H9 (cell line): ENCODE results near the gene PHF8. TPM values are rescaled to one million over a fixed set of nuclear protein-coding genes. Genes with fewer than 3 reads are reported as not detected.

Experiments
- DNase-seq: peaks from one replicate; pipeline ENCODE4 v3.0.0-alpha.2; 2017
- H2AFZ ChIP-seq: one replicate; pipeline ENCODE4 v1.6.1; 2013; ENCODE audit warnings: mild to moderate bottlenecking, low read length, control low read depth, moderate library complexity
- H2AK5ac ChIP-seq: 2 replicates; pipeline ENCODE4 v1.6.1; 2013; ENCODE audit warnings: low read length, control low read depth, mixed read lengths; ENCODE audit not compliant: insufficient read length
- H2BK120ac ChIP-seq: one replicate; pipeline ENCODE4 v1.6.1; 2013; ENCODE audit warnings: low read depth, mild to moderate bottlenecking, low read length, control low read depth, inconsistent platforms; ENCODE audit not compliant: poor library complexity, severe bottlenecking
- H2BK12ac ChIP-seq: 2 replicates; pipeline ENCODE4 v1.6.1; 2013; ENCODE audit warnings: low read length, control low read depth, mixed read lengths, low read depth; ENCODE audit not compliant: insufficient read length
- H2BK15ac ChIP-seq: 2 replicates; pipeline ENCODE4 v1.6.1; 2013; ENCODE audit warnings: low read depth, low read length, control low read depth
- H2BK20ac ChIP-seq: one replicate; pipeline ENCODE4 v1.6.1; 2013; ENCODE audit warnings: low read depth, mild to moderate bottlenecking, low read length, control low read depth, inconsistent platforms; ENCODE audit not compliant: poor library complexity, severe bottlenecking
- H2BK5ac ChIP-seq: 2 replicates; pipeline ENCODE4 v1.6.1; 2013; ENCODE audit warnings: low read length, control low read depth, mixed read lengths; ENCODE audit not compliant: insufficient read length
- H3K14ac ChIP-seq: 2 replicates; pipeline ENCODE4 v1.6.1; 2013; ENCODE audit warnings: low read length, control low read depth; ENCODE audit not compliant: insufficient read depth
- H3K18ac ChIP-seq: 2 replicates; pipeline ENCODE4 v1.6.1; 2013; ENCODE audit warnings: low read depth, mild to moderate bottlenecking, mixed read lengths, low read length, control low read depth; ENCODE audit not compliant: insufficient read length
- H3K23ac ChIP-seq: 2 replicates; pipeline ENCODE4 v1.6.1; 2013; ENCODE audit warnings: low read length, control low read depth, mixed read lengths, low read depth; ENCODE audit not compliant: insufficient read length
- H3K23me2 ChIP-seq: 2 replicates; pipeline ENCODE4 v1.6.1; 2013; ENCODE audit warnings: low read depth, mild to moderate bottlenecking, mixed read lengths, low read length, control low read depth; ENCODE audit not compliant: insufficient read length, poor library complexity, severe bottlenecking
- H3K27ac ChIP-seq: 2 replicates; pipeline ENCODE4 v1.5.1; 2013; ENCODE audit warnings: low read length, control low read depth, mixed read lengths, low read depth; ENCODE audit not compliant: insufficient read length
- H3K27me3 ChIP-seq: 2 replicates; pipeline ENCODE4 v1.6.1; 2013; ENCODE audit warnings: low read length, control low read depth, inconsistent platforms; ENCODE audit not compliant: insufficient read depth
- H3K4ac ChIP-seq: 2 replicates; pipeline ENCODE4 v1.6.1; 2013; ENCODE audit warnings: low read depth, mild to moderate bottlenecking, control low read depth, inconsistent platforms, low read length, moderate library complexity
- H3K4me1 ChIP-seq: 2 replicates; pipeline ENCODE4 v1.6.1; 2013; ENCODE audit warnings: low read length, control low read depth, inconsistent platforms; ENCODE audit not compliant: insufficient read depth
- H3K4me2 ChIP-seq: 2 replicates; pipeline ENCODE4 v1.6.1; 2013; ENCODE audit warnings: low read length, control low read depth, mixed read lengths; ENCODE audit not compliant: insufficient read length, insufficient read depth
- H3K56ac ChIP-seq: 2 replicates; pipeline ENCODE4 v1.6.1; 2013; ENCODE audit warnings: low read depth, mild to moderate bottlenecking, mixed read lengths, low read length, control low read depth; ENCODE audit not compliant: insufficient read length
- H3K79me1 ChIP-seq: 2 replicates; pipeline ENCODE4 v1.6.1; 2013; ENCODE audit warnings: low read depth, mild to moderate bottlenecking, moderate library complexity, low read length, control low read depth, inconsistent platforms; ENCODE audit not compliant: insufficient read depth, poor library complexity, severe bottlenecking
- H3K79me2 ChIP-seq: 2 replicates; pipeline ENCODE4 v1.6.1; 2013; ENCODE audit warnings: low read length, control low read depth, inconsistent platforms; ENCODE audit not compliant: insufficient read depth
- H3K9ac ChIP-seq: 2 replicates; pipeline ENCODE4 v1.6.1; 2013; ENCODE audit warnings: low read length, control low read depth, mixed read lengths; ENCODE audit not compliant: insufficient read length; ENCODE audit errors: extremely low read depth
- H3K9me3 ChIP-seq: one replicate; pipeline ENCODE4 v1.6.1; 2013; ENCODE audit warnings: low read depth, low read length, inconsistent platforms; ENCODE audit not compliant: control insufficient read depth
- H3T11ph ChIP-seq: one replicate; pipeline ENCODE4 v1.6.1; 2013; ENCODE audit warnings: mild to moderate bottlenecking, low read length, control low read depth, inconsistent platforms
- H4K20me1 ChIP-seq: one replicate; pipeline ENCODE4 v1.6.1; 2013; ENCODE audit not compliant: control insufficient read depth, insufficient read length, insufficient read depth
- H4K5ac ChIP-seq: 2 replicates; pipeline ENCODE4 v1.6.1; 2013; ENCODE audit warnings: low read depth, mild to moderate bottlenecking, mixed read lengths, low read length, control low read depth; ENCODE audit not compliant: insufficient read length
- H4K8ac ChIP-seq: replicated peaks from 2 replicates; pipeline ENCODE4 v1.6.1; 2013; ENCODE audit warnings: low read length, control low read depth, mixed read lengths, low read depth; ENCODE audit not compliant: insufficient read length
- H4K91ac ChIP-seq: 2 replicates; pipeline ENCODE4 v1.6.1; 2013; ENCODE audit warnings: low read depth, mild to moderate bottlenecking, moderate library complexity, mixed read lengths, low read length, control low read depth; ENCODE audit not compliant: insufficient read length
- H3K27ac Mint-ChIP-seq, 3 experiments: 2 replicates in 2 of 3; 3 replicates in 1 of 3; pipeline ENCODE4 v1.8.0; 2020 to 2021; ENCODE audit warnings: mixed read lengths in 3 of 3, mild to moderate bottlenecking in 1 of 3, moderate library complexity in 1 of 3
- H3K27me3 Mint-ChIP-seq: 2 replicates; pipeline ENCODE4 v1.8.0; 2021; ENCODE audit warnings: low read depth, mild to moderate bottlenecking, moderate library complexity, mixed read lengths
- H3K36me3 Mint-ChIP-seq, 3 experiments: 2 replicates in 2 of 3; 3 replicates in 1 of 3; pipeline ENCODE4 v1.8.0; 2020 to 2021; ENCODE audit warnings: low read depth in 3 of 3, mixed read lengths in 3 of 3; ENCODE audit not compliant: insufficient read depth in 1 of 3
- H3K4me1 Mint-ChIP-seq, 2 experiments: 2 replicates each; pipeline ENCODE4 v1.8.0; 2020; ENCODE audit warnings: mixed read lengths in 2 of 2
- H3K4me3 Mint-ChIP-seq, 2 experiments: 2 replicates in 1 of 2; 3 replicates in 1 of 2; pipeline ENCODE4 v1.8.0; 2020 to 2021; ENCODE audit warnings: mild to moderate bottlenecking in 2 of 2, mixed read lengths in 2 of 2, moderate library complexity in 1 of 2
- H3K9me3 Mint-ChIP-seq, 2 experiments: 2 replicates in 1 of 2; 3 replicates in 1 of 2; pipeline ENCODE4 v1.8.0; 2020; ENCODE audit warnings: mild to moderate bottlenecking in 2 of 2, mixed read lengths in 2 of 2, moderate library complexity in 1 of 2
- CTCF ChIP-seq: fragments of 200-600 bp; sonication (generic); conservative IDR thresholded peaks from 3 replicates; pipeline ENCODE4 v1.8.0; 2021; ENCODE audit warnings: antibody characterized with exemption, mild to moderate bottlenecking
- WGBS: extraction: QIAGEN DNeasy Blood & Tissue Kit; methylation state at CpG from one replicate; pipeline ENCODE4 v1.1.7; 2013; ENCODE audit warnings: missing lambda C conversion rate, low lambda C conversion rate, mixed read lengths; ENCODE audit not compliant: insufficient read length; ENCODE audit errors: extremely low coverage; 5-methylcytosine and 5-hydroxymethylcytosine counted together
- total RNA-seq: library from RNA; stranded (reverse); gene quantifications from 2 replicates; pipeline ENCODE4 v1.2.1, GENCODE V29; 2021

Gene PHF8
- total RNA-seq, 1 experiment from 2014 or later: 38.9 TPM

- peaks cover 11 to 20% of the 10 kb centered on the region in 2 experiments for H3K4me1 Mint-ChIP-seq
- peaks cover 7% of the 10 kb centered on the region for H3K23me2 ChIP-seq
- no peak overlapping the region for H2BK15ac ChIP-seq
- WGBS: no CpG with 5 or more reads among the region's 26 CpGs
- H3K79me1 ChIP-seq: no peaks in the 10 kb centered on the region
- peak; percentile 36; the same call in 1 of the 3 replicates for TF ChIP-seq CTCF
- H3K4ac ChIP-seq: no peak overlapping the region
- no peaks in the 10 kb centered on the region for H3K79me2 ChIP-seq
- no peak overlapping the region for H2AFZ ChIP-seq
- H3K9me3 Mint-ChIP-seq: peaks cover 63 to 67% of the 10 kb centered on the region in 2 experiments
- H4K8ac ChIP-seq: no peak overlapping the region
- H3K27ac ChIP-seq: no peak overlapping the region
- peaks cover 3% of the 10 kb centered on the region; the same call in 1 of the 2 replicates for H3K4me1 ChIP-seq
- H2AK5ac ChIP-seq: no peak overlapping the region
- no peak overlapping the region for H3K14ac ChIP-seq
- H2BK12ac ChIP-seq: no peak overlapping the region
- H2BK120ac ChIP-seq: no peak overlapping the region
- no peak overlapping the region for H3K56ac ChIP-seq
- no peak overlapping the region for H3K18ac ChIP-seq
- H3T11ph ChIP-seq: no peak overlapping the region
- H3K27ac Mint-ChIP-seq: 0 out of 7 replicates have a peak overlapping the region, but pooled peaks of 1 of the 3 experiments have one; percentile 28
- H3K9me3 ChIP-seq: peaks cover 27% of the 10 kb centered on the region
- peaks cover 23 to 32% (median 30%) of the 10 kb centered on the region in 3 experiments for H3K36me3 Mint-ChIP-seq
- H2BK5ac ChIP-seq: no peak overlapping the region
- peak overlapping the region; percentile 92 to 97 for H3K4me3 Mint-ChIP-seq
- H3K27me3 ChIP-seq: no peaks in the 10 kb centered on the region
- no peak overlapping the region for H4K91ac ChIP-seq
- no peak overlapping the region for H3K9ac ChIP-seq
- H3K23ac ChIP-seq: no peak overlapping the region
- no peak overlapping the region for H2BK20ac ChIP-seq
- no peak overlapping the region for H4K5ac ChIP-seq
- H3K4me2 ChIP-seq: peak overlapping the region; percentile 81
- peaks cover 2% of the 10 kb centered on the region; the same call in 1 of the 2 replicates for H3K27me3 Mint-ChIP-seq
- DNase-seq: peak; percentile 59
- H4K20me1 ChIP-seq: no peaks in the 10 kb centered on the region
Measured at GRCh38 chrX:54042609-54043021, 1.7 kb downstream of the PHF8 start.
